ENCODE measurements around the gene E2F7. TPM values are rescaled to one million over a fixed set of nuclear protein-coding genes. Genes with fewer than 3 reads are reported as not detected.
"Not testable (repeated sequence)": the region's sequence is repeated elsewhere in the genome, so short reads cannot be mapped to it uniquely, and the experiment has no call there.

E2F7 gene
- total and polyA plus RNA-seq, 2 of the 4 experiments (the other 2 are of a cell fraction) = 6.0 to 8.1 TPM

- no peak overlapping the region for H3K23ac ChIP-seq (ENCODE audit: low read depth, low read length)
- BruUV-seq (replicated peaks) = no TSS peak
- no peak overlapping the region for H2BK5ac ChIP-seq (ENCODE audit: low read depth, low read length, poor library complexity, severe bottlenecking)
- ChIA-PET CTCF (no interaction called here), POLR2A (ENCODE audit: unreplicated experiment) (no interaction called here)
- no peak overlapping the region for H3K18ac ChIP-seq (ENCODE audit: low read depth, low read length)
- H4K91ac ChIP-seq (ENCODE audit: insufficient read depth, low read depth, low read length) = no peak overlapping the region
- TF ChIP-seq BHLHE40 (IDR thresholded peaks at IDR 0.05; ENCODE audit: low read depth, low read length) = no peak
- TF ChIP-seq, protein P1, sequence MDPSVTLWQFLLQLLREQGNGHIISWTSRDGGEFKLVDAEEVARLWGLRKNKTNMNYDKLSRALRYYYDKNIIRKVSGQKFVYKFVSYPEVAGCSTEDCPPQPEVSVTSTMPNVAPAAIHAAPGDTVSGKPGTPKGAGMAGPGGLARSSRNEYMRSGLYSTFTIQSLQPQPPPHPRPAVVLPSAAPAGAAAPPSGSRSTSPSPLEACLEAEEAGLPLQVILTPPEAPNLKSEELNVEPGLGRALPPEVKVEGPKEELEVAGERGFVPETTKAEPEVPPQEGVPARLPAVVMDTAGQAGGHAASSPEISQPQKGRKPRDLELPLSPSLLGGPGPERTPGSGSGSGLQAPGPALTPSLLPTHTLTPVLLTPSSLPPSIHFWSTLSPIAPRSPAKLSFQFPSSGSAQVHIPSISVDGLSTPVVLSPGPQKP (IDR thresholded peaks at IDR 0.05; ENCODE audit: borderline replicate concordance, low read depth, low read length) = no peak
- TF ChIP-seq SMC3 (IDR thresholded peaks at IDR 0.05; ENCODE audit: low read depth, low read length) = no peak
- TF ChIP-seq POLR2A (IDR thresholded peaks at IDR 0.05; ENCODE audit: low read depth, low read length) = no peak
- no peak for TF ChIP-seq FOS (IDR thresholded peaks at IDR 0.05; ENCODE audit: low read depth, low read length)
- no peak for TF ChIP-seq MAZ (IDR thresholded peaks at IDR 0.05; ENCODE audit: borderline replicate concordance, low read depth, low read length)
- no peak for TF ChIP-seq MAFK (IDR thresholded peaks at IDR 0.05; ENCODE audit: low read depth, low read length)
- no peak for TF ChIP-seq CHD1 (IDR thresholded peaks at IDR 0.05; ENCODE audit: low read depth, low read length)
- no peak for TF ChIP-seq RCOR1 (IDR thresholded peaks at IDR 0.05; ENCODE audit: insufficient replicate concordance, low read length)
- TF ChIP-seq CEBPB (IDR thresholded peaks at IDR 0.05; ENCODE audit: low read depth, low read length) = no peak
- TF ChIP-seq NFE2L2 (IDR thresholded peaks at IDR 0.05; ENCODE audit: low read depth, low read length) = no peak
- H2BK20ac ChIP-seq (ENCODE audit: low read depth, low read length) = no peak overlapping the region
- no peak overlapping the region for H3K4me3 ChIP-seq (ENCODE audit: insufficient read depth, low read depth, low read length)
- no peaks in the 10 kb centered on the region for H3K79me1 ChIP-seq (ENCODE audit: low read depth in 1 of 2, low read length in 2 of 2)
- H2BK120ac ChIP-seq (ENCODE audit: low read depth, low read length) = no peak overlapping the region
- no peak overlapping the region for H3K4ac ChIP-seq (ENCODE audit: low read depth, low read length)
- H3K14ac ChIP-seq (replicated peaks; ENCODE audit: low read depth, low read length) = no peak overlapping the region
- DNase-seq (no peak), ATAC-seq (ENCODE audit: low read depth) (no peak)
- no peak overlapping the region for H4K8ac ChIP-seq (ENCODE audit: low read depth in 2 of 2, low read length in 2 of 2)
- no peaks in the 10 kb centered on the region for H3K9me3 ChIP-seq (ENCODE audit: control insufficient read depth, insufficient read depth, low read length)
- no peak overlapping the region for H4K5ac ChIP-seq (ENCODE audit: low read depth, low read length)
- no peak overlapping the region for H3K27ac ChIP-seq (ENCODE audit: insufficient read depth, low read length)
- H2BK15ac ChIP-seq (ENCODE audit: low read depth, low read length) = no peak overlapping the region
- no peaks in the 10 kb centered on the region; the same call in 1 of the 2 replicates for H3K4me1 ChIP-seq (ENCODE audit: control insufficient read depth, insufficient read depth, low read length)
- no peaks in the 10 kb centered on the region for H3K9me1 ChIP-seq (ENCODE audit: insufficient read depth, low read length)
- in situ Hi-C loops (cut with MboI; ENCODE audit: low sequenced_read_pairs) (no loop called here), intact Hi-C loops (cut with micrococcal nuclease) (no loop called here), dilution Hi-C loops (cut with HindIII; ENCODE audit: low sequenced_read_pairs, unreplicated experiment) (no loop called here)
- no peaks in the 10 kb centered on the region for H4K20me1 ChIP-seq (ENCODE audit: insufficient read depth, low read length)
- H2AK5ac ChIP-seq (ENCODE audit: low read depth, low read length) = no peak overlapping the region
- H2AFZ ChIP-seq (replicated peaks; ENCODE audit: low read length, poor library complexity) = no peak overlapping the region
- no peak overlapping the region for H3K56ac ChIP-seq (ENCODE audit: extremely low read depth, insufficient read depth, low read length)
- H3K36me3 ChIP-seq (ENCODE audit: control insufficient read depth, insufficient read depth, low read length) = no peaks in the 10 kb centered on the region
- H3K27me3 ChIP-seq (ENCODE audit: control insufficient read depth, insufficient read depth, low read length) = no peaks in the 10 kb centered on the region
- no CpG with 5 or more reads among the region's 3 CpGs for WGBS, 2 experiments (ENCODE audit: extremely low coverage in 2 of 2, insufficient read length in 1 of 2)
- no peak overlapping the region for H3K4me2 ChIP-seq (ENCODE audit: low read depth, low read length)
- no peak overlapping the region for H2AK9ac ChIP-seq (replicated peaks; ENCODE audit: low read depth, low read length, poor library complexity)
- no peak overlapping the region for H3K9ac ChIP-seq (ENCODE audit: low read depth, low read length)
Observed at GRCh38 chr12:77097846-77098245, 32.5 kb upstream of the E2F7 start.

GRCh38 chr12:77092227-77092626, 26.9 kb upstream of the E2F7 start:
- CTCF ChIA-PET; H4K8ac ChIP-seq (ENCODE audit: low read depth in 2 of 2, low read length in 2 of 2); H2BK5ac ChIP-seq (ENCODE audit: low read depth, low read length, poor library complexity, severe bottlenecking); H3K14ac ChIP-seq (replicated peaks; ENCODE audit: low read depth, low read length); H3K4me2 ChIP-seq (ENCODE audit: low read depth, low read length); BruUV-seq (replicated peaks); H3K23ac ChIP-seq (ENCODE audit: low read depth, low read length); H3K18ac ChIP-seq (ENCODE audit: low read depth, low read length); intact Hi-C loops (cut with micrococcal nuclease); H3K9me3 ChIP-seq (ENCODE audit: control insufficient read depth, insufficient read depth, low read length); ATAC-seq (ENCODE audit: low read depth); H3K4ac ChIP-seq (ENCODE audit: low read depth, low read length); dilution Hi-C loops (cut with HindIII; ENCODE audit: low sequenced_read_pairs, unreplicated experiment); H3K4me1 ChIP-seq (ENCODE audit: control insufficient read depth, insufficient read depth, low read length); H3K27ac ChIP-seq (ENCODE audit: insufficient read depth, low read length); DNase-seq; H2BK20ac ChIP-seq (ENCODE audit: low read depth, low read length); H3K9me1 ChIP-seq (ENCODE audit: insufficient read depth, low read length); H3K36me3 ChIP-seq (ENCODE audit: control insufficient read depth, insufficient read depth, low read length); H4K5ac ChIP-seq (ENCODE audit: low read depth, low read length); H4K20me1 ChIP-seq (ENCODE audit: insufficient read depth, low read length); H3K9ac ChIP-seq (ENCODE audit: low read depth, low read length); H3K4me3 ChIP-seq (ENCODE audit: insufficient read depth, low read depth, low read length); H2BK15ac ChIP-seq (ENCODE audit: low read depth, low read length); in situ Hi-C loops (cut with MboI; ENCODE audit: low sequenced_read_pairs); H3K56ac ChIP-seq (ENCODE audit: extremely low read depth, insufficient read depth, low read length); H4K91ac ChIP-seq (ENCODE audit: insufficient read depth, low read depth, low read length); H2BK120ac ChIP-seq (ENCODE audit: low read depth, low read length); H2AFZ ChIP-seq (replicated peaks; ENCODE audit: low read length, poor library complexity); H3K27me3 ChIP-seq (ENCODE audit: control insufficient read depth, insufficient read depth, low read length); POLR2A ChIA-PET (ENCODE audit: unreplicated experiment); H3K79me1 ChIP-seq (ENCODE audit: low read depth in 1 of 2, low read length in 2 of 2); H2AK9ac ChIP-seq (replicated peaks; ENCODE audit: low read depth, low read length, poor library complexity); H2AK5ac ChIP-seq (ENCODE audit: low read depth, low read length): not testable (repeated sequence)
- WGBS, 2 experiments (ENCODE audit: extremely low coverage in 2 of 2, insufficient read length in 1 of 2) = no CpG with 5 or more reads among the region's 3 CpGs

Data from IMR-90 (cell line).